GM06990 (cell line): ENCODE data around the gene LRMDA.
A peak's percentile ranks its signal among the peaks of the same experiment; 100 is the strongest.

ENCODE experiments used
- DNase-seq: peaks from one replicate; pipeline ENCODE4 v3.0.0-alpha.2; 2011; ENCODE audit not compliant: insufficient read length; ENCODE audit errors: extremely low read depth
- H3K27me3 ChIP-seq: replicated peaks from 2 replicates; pipeline ENCODE4 v1.6.0; 2011; ENCODE audit warnings: low read length; ENCODE audit not compliant: control insufficient read depth, insufficient read depth
- H3K36me3 ChIP-seq: 2 replicates; pipeline ENCODE4 v1.5.1; 2011; ENCODE audit warnings: low read length; ENCODE audit not compliant: control insufficient read depth, insufficient read depth
- H3K4me3 ChIP-seq: replicated peaks from 2 replicates; pipeline ENCODE4 v1.5.1; 2011; ENCODE audit warnings: low read depth, mild to moderate bottlenecking, control low read depth, low read length
- CTCF ChIP-seq: IDR thresholded peaks from 2 replicates; pipeline ENCODE4 v1.5.1; 2011; ENCODE audit warnings: low read length, control low read depth, mild to moderate bottlenecking, inconsistent platforms; ENCODE audit not compliant: insufficient read depth, poor library complexity, severe bottlenecking

LRMDA gene

DNA sequence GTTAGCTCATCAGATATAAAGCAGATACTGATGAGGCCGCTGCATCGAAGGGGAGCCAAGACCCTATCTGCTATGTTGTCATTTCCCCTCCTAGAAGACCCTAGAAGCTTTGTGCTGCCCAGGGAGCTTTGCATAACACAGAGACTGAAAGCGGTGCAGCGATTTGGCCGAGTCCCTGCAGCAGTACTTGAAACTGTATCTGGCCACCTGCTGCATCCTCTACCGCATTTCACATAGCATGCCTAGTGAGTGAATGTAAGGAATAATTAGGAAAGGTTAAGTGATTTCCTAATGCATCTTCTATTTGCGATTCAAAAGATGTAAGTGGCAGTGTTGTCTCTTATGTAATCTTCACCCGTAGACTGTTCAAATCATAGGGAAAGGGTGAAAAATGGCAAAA lies 106.7 kb downstream of the LRMDA start:
- Histone ChIP-seq H3K27me3 (no peaks in the 10 kb centered on the region), H3K4me3 (no peak overlapping the region), H3K36me3 (no peaks in the 10 kb centered on the region)
- no peak for DNase-seq
- no peak for TF ChIP-seq CTCF

DNA sequence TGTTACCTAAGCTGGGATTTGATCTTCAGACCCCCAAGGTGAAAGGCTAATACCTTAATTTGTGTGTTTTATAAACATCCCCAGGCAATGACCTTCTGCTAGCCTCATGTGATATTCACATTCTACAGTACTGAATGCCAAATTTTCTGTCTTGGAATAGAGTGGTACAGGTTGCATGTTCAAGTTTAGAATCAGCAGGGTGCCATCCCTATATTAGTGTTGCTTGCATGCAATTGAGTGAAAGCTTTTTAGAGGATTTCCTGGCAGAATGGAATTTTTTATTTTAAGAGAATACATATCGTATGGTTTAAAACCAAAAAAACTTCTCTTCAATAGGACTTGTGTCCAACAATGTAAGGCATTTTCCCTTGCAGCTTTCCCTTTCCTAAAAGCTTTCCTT lies 107.3 kb downstream of the LRMDA start:
- Histone ChIP-seq H3K36me3 (no peaks in the 10 kb centered on the region), H3K27me3 (no peaks in the 10 kb centered on the region), H3K4me3 (no peak overlapping the region)
- no peak for TF ChIP-seq CTCF
- DNase-seq: no peak

- H3K36me3 ChIP-seq: no peaks in the 10 kb centered on the region
- DNase-seq: no peak
- peak; percentile 13 for TF ChIP-seq CTCF
- H3K4me3 ChIP-seq: no peak overlapping the region
- no peaks in the 10 kb centered on the region for H3K27me3 ChIP-seq
These were observed 109.0 kb downstream of the LRMDA start for GRCh38 chr10:75540357-75540966.

DNA sequence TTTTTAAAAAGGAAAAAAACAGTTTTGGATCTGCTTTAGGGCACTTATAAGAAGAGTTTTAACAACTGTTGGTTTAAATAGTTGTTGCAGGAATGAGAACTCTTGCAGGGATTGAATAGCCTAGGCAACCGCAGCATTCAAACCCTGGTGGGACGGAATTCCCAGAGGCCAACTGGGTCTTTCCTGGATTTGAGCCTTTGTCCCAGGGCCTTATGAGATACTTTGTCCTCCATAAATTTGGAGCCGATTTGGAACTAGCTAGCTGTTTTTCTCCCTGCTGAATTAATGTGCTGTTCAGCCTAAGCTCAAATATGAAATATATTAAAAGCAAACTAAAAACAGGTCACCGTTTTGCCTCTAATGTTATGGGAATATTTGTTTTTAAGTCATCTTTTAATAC lies 109.6 kb downstream of the LRMDA start:
- no peaks in the 10 kb centered on the region for H3K27me3 ChIP-seq
- no peak for DNase-seq
- H3K4me3 ChIP-seq: no peak overlapping the region
- H3K36me3 ChIP-seq: no peaks in the 10 kb centered on the region
- no peak for TF ChIP-seq CTCF

- DNase-seq: no peak
- H3K36me3 ChIP-seq: no peaks in the 10 kb centered on the region
- no peaks in the 10 kb centered on the region for H3K27me3 ChIP-seq
- TF ChIP-seq CTCF: no peak
- H3K4me3 ChIP-seq: no peak overlapping the region
These were observed 110.0 kb downstream of the LRMDA start for GRCh38 chr10:75541411-75541810.

GRCh38 chr10:75542084-75542483 lies 110.7 kb downstream of the LRMDA start:
- no peak for DNase-seq
- no peaks in the 10 kb centered on the region for H3K36me3 ChIP-seq
- H3K27me3 ChIP-seq: no peaks in the 10 kb centered on the region
- TF ChIP-seq CTCF: no peak
- H3K4me3 ChIP-seq: no peak overlapping the region
